HG03103 (cell line): ENCODE results near the gene CADPS2.
"Not testable (repeated sequence)": the region's sequence is repeated elsewhere in the genome, so short reads cannot be mapped to it uniquely, and the experiment has no call there.

Source experiments
- ATAC-seq: cut with Tn5 transposase; IDR thresholded peaks from one replicate; pipeline ENCODE4 v1.9.1; 2021; ENCODE audit warnings: low read depth; ENCODE audit not compliant: unreplicated experiment

The CADPS2 gene

DNA sequence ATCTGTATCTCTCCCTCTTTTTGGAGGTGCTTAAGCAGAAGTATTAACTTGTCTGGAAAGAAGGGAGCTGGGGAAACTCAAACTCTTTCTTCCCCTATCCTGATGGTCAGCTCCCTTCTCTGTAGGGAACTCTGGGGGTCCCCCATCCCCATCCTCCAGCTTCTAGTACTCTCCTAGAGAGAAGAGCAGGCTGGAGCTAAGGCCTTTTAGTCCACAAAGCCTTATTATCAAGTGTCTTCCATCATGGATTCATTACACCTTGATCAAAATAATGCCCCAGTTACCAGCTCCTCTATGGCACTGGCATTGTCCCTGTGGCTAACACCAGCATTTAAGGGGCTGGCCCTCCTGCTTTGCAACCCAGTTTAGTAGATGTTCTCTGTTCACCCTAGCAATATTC, 35.7 kb downstream of the CADPS2 start:
- no peak for ATAC-seq

DNA sequence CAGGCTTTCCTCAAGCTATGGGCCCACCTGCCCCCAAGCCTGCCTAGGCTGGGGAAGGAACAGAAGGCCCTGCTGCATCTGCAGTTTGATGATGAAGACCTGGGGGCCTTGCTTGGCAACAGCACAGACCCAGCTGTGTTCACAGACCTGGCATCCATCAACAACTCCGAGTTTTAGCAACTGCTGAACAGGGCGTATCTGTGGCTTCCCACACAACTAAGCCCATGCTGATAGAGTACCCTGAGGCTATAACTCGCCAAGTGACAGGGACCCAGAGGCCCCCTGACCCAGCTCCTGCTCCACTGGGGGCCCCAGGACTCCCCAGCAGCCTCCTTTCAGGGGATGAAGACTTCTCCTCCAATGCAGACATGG, 36.3 kb downstream of the CADPS2 start:
- ATAC-seq: no peak

DNA sequence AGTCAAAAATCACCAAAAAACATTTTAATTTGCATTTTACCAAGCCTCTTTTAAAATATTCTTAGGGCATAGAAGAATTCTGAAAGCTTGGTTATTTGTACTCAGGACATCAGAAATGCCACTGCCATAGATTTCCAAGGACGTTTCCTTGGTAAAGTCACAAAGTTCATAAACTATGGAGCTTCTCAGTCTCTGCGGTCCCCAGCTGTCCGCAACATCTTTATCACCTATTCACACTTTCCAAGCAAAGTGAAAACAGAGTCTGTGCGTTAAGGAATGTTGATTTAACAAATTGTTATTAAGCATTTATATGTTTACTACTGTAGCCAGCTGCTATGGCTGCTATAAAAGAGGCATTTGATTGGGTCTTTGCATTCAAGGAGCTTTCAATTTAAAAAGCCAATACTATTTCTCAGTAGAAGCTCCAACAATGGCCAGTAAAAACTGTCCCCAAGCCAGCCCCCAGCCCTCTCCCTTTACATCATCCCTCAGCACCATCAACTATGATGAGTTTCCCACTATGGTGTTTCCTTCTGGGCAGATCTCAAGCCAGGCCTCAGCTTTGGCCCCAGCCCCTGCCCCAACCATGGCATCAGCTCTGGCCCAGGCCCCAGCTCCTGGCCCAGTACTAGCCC, 36.8 kb downstream of the CADPS2 start:
- ATAC-seq: no peak

DNA sequence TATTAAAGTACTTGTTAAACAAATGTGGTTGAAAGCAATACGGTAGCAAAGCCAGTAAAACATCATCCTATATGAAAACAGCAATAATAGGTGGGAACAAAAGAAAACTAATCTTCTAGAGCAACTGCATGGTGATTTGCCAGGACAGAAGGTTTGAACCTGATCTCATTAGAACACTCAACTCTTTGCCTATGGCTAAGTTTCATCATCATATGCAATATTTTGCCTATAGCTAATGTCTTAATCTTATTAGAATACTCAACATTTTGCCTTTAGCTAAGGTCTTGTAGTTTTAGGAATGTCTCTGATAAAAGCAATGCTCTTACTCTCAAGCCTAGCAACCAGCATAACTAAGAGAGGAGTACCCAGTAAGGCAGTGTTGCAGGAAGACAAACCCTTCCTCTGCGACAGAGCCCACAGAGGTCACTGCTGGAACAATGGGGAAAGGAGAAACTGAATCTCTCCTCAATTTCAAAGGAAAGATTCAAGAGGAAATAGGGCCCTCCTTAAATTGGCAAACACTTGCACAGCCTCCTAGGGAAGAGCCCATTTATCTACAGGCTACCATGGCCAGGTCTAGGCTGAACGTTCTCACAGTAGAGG, 38.3 kb downstream of the CADPS2 start:
- no peak for ATAC-seq

DNA sequence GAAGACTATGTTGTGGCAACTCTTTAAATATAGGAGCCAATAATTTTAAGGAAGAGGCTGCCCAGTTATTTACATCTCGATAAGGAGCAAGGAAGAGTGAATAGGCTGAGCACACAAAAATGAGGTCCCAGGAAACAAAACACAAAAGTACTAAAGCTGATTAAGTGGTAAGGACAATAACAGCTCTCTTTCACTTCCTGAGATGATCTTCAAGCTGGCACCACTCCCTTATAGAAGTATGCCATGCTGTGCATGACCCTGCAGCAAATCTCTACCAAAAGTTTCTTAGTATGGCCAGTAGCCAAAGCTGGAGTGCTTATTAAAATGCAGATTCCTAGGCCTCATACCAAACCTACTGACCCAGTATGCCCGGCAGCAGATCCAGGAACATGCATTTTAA, 39.7 kb downstream of the CADPS2 start:
- no peak for ATAC-seq

DNA sequence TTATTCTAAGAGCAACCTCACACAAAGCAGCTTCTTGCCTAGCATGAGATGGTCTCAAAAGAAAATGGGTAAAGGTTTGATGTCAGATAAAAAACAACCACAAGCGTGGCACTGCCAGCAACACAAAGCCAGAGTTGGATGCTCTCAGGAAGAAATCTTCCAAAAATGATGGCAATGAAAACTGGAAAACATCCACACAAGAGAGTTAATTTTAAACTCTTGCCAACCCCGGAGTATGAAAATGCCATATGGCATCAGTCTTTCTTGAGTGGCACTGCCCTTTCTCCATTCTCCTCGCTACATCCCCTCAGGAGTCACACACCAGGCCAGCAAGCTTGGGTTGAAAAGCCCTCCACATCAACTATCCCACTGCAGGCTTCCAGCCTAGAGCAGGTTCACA, 41.0 kb downstream of the CADPS2 start:
- no peak for ATAC-seq

DNA sequence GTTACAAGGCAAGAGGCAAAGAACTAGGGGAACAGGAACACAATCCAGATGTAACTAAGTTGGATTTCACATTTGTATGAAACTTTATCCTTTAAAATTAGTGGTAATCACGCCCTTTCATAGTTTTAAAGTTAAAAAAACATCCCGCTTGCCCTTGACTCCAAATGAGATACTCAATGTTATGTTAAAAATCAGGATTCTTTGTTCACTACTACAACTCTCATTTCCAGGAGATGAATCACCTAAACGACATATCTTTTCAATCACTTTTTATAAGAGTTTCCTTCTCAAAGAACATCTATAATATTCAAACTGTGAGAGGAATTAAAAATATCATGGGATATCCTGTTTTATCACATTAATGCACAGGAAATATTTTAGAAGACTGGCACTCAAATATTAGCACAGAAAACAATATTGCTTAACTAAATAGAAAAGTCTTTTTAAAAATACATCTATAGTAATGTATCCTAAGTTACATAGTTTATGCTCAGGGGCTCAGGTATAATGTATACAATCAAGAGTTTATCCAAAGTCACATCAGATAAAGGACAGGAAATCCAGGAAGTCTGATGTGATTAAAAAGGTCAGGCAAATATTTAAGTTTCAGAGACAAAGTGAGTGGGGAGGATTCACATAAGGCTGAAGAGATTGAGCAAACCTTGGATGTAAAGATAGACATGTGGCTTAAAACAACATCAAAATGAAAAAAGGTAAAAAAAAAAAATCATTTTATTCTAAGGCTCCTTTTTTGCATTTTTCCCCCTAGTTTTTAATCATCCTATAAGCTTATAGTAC, 41.9 kb downstream of the CADPS2 start:
- ATAC-seq: no peak

DNA sequence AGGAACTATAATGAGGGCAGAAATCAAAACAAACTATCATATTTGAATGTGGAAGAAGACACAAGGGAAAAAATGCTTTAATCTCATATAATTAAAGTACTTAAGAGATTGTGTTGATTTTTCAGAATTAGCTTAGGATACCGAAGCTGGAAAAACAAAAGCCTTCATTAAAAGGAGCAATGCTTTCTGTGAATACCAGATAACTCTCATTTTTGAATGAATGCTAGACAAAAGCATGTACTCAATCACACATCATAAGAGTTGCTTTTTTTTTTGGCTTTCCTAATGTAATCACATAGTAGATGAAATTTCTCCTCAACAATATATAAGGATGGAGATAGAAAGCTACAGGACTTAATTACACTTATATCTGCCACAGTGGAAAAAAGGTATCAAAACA, 43.3 kb downstream of the CADPS2 start:
- no peak for ATAC-seq

DNA sequence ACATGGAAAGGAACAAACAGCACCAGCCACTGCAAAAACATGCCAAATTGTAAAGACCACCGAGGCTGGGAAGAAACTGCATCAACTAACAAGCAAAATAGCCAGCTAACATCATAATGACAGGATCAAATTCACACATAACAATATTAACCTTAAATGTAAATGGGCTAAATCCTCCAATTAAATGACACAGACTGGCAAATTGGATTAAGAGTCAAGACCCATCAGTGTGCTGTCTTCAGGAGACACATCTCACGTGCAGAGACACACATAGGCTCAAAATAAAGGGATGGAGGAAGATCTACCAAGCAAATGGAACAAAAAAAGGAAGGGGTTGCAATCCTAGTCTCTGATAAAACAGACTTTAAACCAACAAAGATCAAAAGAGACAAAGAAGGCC, 50.0 kb downstream of the CADPS2 start:
- not testable (repeated sequence) for ATAC-seq

DNA sequence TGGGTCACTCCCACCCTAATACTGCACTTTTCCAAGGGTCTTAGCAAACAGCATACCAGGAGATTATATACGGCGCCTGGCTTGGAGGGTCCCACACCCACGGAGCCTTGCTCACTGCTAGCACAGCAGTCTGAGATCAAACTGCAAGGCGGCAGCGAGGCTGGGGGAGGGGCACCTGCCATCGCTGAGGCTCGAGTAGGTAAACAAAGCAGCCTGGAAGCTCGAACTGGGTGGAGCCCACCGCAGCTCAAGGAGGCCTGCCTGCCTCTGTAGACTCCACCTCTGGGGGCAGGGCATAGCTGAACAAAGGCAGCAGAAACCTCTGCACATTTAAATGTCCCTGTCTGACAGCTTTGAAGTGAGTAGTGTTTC, 51.7 kb downstream of the CADPS2 start:
- ATAC-seq: not testable (repeated sequence)

DNA sequence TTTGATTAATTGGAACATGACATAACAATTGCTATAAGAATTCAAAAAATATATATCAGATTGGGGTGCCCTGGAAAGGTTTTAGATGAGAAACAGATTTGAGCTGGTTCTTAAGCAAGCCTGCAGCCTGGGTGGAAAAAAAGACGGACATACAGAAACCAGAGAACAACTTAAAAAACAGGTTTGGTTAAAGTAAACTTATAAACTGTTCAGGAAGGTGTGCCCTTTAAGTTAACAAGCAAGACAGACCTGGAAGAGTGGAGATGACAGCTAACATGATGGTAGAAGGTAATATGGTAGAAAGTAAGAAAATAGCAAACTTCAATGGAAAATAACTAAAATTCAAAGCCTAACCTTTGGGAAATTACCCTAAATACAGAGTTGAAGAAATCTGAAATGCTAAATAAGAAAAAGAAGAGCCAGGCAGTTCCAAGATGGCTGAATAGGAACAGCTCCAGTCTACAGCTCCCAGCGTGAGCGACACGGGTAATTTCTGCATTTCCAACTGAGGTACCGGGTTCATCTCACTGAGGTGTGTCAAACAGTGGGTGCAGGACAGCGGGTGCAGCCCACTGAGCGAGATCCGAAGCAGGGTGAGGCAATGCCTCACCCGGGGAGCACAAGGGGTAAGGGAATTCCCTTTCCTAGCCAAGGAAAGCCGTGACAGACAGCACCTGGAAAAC, 52.2 kb downstream of the CADPS2 start:
- no peak for ATAC-seq

DNA sequence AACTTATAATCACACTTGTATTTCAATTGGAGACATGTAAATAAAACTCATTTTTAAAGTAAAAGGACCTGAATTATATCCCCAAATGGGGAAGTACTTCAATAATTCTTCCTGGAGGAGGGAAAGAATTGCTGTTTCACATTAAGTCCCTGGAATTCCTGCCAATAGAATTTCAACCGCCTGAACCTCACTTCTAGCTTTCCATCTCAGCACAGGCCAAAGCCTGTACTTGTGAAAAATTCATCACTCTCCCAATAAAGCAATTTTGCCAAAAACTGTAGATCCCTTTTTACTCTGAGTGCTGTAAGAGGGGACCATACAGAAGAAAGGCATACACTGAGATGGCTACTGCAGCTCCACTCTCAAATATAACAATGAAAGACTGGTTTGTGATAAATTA, 54.8 kb downstream of the CADPS2 start:
- ATAC-seq: no peak

DNA sequence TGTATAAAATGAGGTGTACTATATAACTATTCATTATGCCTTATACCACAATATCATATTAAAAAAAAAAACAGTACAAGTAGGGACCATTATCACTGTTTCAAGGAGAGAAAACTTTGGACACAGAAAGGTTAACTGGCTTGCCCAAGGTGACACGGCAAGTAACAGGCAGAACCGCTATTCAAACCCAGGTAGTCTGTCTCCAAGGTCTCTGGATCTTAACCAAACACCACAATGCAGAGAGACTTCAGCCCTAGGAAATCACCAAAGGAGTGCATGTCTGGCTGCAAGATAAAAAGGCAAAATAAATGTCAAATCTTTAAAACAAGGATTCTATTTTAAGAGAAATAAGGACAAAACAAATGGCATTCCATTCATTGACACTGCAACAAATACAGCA, 56.3 kb downstream of the CADPS2 start:
- ATAC-seq: no peak

DNA sequence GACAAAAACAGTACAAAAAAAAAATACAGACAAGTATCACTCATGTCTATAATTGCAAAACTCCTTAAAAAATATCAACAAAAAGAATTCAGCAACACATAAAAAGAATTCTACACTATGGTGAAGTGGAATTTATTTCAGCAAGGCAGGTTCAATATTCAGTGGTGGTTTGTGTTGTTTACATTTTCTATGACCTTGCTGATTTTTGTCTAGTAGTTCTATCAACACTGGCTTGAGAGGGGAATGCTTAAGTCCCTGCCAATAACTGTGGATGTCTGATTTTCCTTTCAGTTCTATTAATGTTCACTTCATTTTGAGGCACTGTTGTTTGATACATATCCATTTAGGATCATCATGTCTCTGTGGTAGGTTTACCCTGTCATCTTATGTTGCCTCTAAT, 58.5 kb downstream of the CADPS2 start:
- no peak for ATAC-seq

DNA sequence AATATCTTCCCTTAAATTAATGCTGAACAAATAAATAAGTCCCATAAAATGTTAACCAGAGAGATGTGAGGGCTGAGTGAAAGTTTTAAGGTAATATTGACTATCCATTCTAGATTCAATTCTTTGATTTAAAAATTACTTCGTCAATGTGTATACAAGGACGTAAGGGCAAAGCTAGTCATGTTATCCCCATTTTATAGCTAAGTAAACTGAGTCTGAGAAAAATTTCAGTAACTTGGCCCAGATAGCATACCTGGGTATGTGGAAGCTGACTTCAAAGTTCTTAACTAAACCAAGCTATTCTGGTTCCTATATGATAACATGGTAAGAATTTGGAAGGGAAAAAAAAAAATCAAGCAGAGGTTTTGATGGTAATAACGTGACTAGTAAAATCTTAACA, 72.4 kb downstream of the CADPS2 start:
- no peak for ATAC-seq

DNA sequence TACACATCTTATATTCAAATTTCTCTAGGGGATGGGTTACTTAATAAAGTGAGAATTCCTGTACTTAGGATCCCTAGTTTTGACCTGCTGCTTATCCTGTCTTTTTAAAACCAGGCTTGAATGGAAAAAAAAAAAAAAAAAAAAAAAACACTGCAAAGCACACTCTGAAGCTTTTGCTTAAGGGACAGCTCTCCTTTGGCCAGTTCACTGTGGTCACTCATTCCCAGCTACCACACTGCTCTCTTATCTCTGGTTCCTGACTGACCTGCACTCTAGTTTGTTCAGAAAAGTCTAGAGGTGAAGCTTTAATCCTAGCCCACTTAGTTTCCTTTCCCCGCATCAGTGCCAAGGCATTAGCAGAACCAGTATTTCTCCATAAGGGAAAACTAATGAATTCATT, 82.4 kb downstream of the CADPS2 start:
- no peak for ATAC-seq

DNA sequence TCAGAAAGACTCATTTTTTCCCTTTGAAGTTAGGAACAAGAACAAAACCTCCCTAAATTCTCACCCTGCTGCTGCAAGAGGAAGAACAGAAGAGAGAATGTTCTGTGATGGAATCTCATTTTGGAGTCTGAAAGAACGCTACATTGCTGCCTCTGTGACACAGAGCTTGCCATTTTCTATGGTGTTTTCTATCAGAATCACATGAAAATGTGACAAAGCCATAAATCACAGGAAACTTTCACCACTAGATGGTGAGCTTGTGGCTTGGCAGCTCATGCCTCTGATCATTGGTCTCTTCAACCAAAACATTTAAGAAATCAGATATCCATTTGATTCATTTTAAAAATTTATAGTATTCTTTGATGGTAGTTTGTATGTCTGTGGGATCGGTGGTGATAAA, 82.9 kb downstream of the CADPS2 start:
- no peak for ATAC-seq

DNA sequence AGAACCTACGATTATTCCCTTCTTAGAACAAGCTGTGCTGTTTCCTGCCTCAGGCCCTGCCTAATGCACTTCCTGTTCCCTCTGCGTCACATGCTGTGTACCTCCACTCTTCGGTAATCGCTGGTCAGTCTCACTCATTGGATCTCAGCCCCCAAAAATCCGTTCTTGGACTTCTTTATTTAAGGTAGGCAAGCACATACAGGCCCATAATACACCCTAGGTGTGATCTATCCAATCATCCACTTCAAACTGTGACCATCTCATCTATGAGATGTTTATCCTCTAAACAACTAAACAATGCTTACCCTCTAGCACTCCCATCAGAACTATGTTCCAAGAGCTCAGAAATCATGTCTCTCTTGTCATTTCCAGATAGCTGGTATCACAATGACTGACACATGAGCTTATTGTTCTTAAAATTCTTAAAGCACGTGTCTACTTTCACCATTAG, 83.9 kb downstream of the CADPS2 start:
- ATAC-seq: no peak

DNA sequence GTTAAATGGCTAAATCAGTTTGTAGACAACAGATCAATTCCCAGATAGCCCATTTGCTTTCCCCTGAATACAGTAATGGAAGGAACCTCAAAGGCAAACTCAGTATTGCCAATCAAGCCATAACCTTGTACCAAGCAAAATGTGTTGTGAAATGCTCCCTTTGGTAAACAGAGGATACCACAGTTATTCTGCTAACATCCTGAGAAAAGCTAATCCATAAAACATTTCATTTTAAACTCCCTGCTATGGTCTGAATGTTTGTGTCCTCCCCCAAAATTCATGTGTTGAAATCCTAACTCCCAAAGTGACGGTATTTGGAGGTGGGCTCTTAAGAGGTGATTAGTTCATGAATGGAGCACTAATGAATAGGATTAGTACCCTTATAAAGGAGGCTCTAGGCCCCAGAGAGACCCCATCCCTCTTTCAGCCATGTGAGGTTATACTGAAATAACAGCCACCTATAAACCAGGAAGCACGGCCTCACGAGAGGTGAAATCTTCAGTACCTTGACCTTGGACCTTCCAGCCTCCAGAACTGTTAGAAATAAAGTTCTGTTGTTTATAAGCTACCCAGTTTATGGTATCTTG, 94.2 kb downstream of the CADPS2 start:
- ATAC-seq: no peak

DNA sequence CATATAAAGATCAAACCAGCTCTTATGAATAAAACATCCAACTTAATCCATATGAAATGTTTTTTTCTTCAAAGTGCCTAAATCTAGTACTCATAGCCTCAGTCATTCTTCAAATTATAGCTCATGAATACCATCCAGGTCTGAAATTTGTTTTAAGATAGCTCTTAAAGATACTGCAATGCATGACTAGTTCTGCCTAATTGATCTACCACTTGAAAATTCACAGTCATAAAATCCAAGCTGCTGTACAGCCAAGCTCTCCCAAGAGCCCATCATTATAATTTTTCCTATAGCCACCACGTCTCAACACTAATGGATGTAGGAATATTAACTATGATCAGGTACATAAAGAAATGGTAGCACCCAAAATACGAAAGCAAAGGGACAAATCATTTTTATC, 95.7 kb downstream of the CADPS2 start:
- no peak for ATAC-seq

DNA sequence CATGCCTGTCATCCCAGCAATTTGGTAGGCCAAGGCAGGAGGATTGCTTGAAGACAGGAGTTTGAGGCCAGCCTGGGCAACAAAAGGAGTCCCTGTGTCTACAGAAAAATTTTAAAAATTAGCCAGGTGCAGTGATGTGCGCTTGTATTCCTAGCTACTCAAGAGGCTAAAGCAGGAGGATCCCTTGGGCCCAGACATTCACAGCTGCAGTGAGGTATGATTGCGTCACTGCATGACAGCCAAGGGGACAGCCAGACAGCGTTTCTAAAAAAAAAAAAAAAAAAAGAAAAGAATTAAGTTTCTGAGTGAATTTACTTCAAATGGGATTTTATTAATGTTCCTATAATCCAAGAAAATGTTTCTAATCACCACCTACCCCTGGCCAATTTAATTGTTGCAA, 96.1 kb downstream of the CADPS2 start:
- ATAC-seq: no peak
